ENCODE data around the gene SMCP.

Gene SMCP

GRCh38 chr1:152886758-152887409 is 8.8 kb downstream of the SMCP start:
- Histone ChIP-seq H3K27me3 (ENCODE audit: control insufficient read depth in 1 of 2, insufficient read depth in 2 of 2, low read length in 2 of 2) (no peaks in the 10 kb centered on the region), H3K4me3 (ENCODE audit: low read depth in 1 of 2, low read length in 2 of 2) (no peak overlapping the region), H3K36me3 (ENCODE audit: insufficient read depth, low read length) (no peaks in the 10 kb centered on the region), H3K9me3 (ENCODE audit: low read length) (no peaks in the 10 kb centered on the region), H3K27ac (ENCODE audit: low read depth, low read length) (no peak overlapping the region), H3K9ac (ENCODE audit: low read length) (no peak overlapping the region), H3K4me1 (ENCODE audit: insufficient read depth, low read length) (peaks cover 5% of the 10 kb centered on the region)

- Histone ChIP-seq H3K9ac (ENCODE audit: low read length) (no peak overlapping the region), H3K4me3 (ENCODE audit: low read depth in 1 of 2, low read length in 2 of 2) (no peak overlapping the region), H3K27me3 (ENCODE audit: control insufficient read depth in 1 of 2, insufficient read depth in 2 of 2, low read length in 2 of 2) (no peaks in the 10 kb centered on the region), H3K27ac (ENCODE audit: low read depth, low read length) (no peak overlapping the region), H3K36me3 (ENCODE audit: insufficient read depth, low read length) (no peaks in the 10 kb centered on the region), H3K9me3 (ENCODE audit: low read length) (no peaks in the 10 kb centered on the region), H3K4me1 (ENCODE audit: insufficient read depth, low read length) (peaks cover 5% of the 10 kb centered on the region)
Observed at GRCh38 chr1:152888126-152888525, 10.0 kb downstream of the SMCP start.

GRCh38 chr1:152899027-152899426 is 20.9 kb downstream of the SMCP start:
- no peak overlapping the region for H3K27ac ChIP-seq (ENCODE audit: low read depth, low read length)
- H3K27me3 ChIP-seq (ENCODE audit: control insufficient read depth in 1 of 2, insufficient read depth in 2 of 2, low read length in 2 of 2) = no peaks in the 10 kb centered on the region
- H3K9me3 ChIP-seq (ENCODE audit: low read length) = no peaks in the 10 kb centered on the region
- peaks cover 4% of the 10 kb centered on the region for H3K4me1 ChIP-seq (ENCODE audit: insufficient read depth, low read length)
- no peak overlapping the region for H3K9ac ChIP-seq (ENCODE audit: low read length)
- H3K36me3 ChIP-seq (ENCODE audit: insufficient read depth, low read length) = no peaks in the 10 kb centered on the region
- H3K4me3 ChIP-seq (ENCODE audit: low read depth in 1 of 2, low read length in 2 of 2) = no peak overlapping the region

- H3K9ac ChIP-seq (ENCODE audit: low read length) = no peak overlapping the region
- no peaks in the 10 kb centered on the region for H3K36me3 ChIP-seq (ENCODE audit: insufficient read depth, low read length)
- H3K9me3 ChIP-seq (ENCODE audit: low read length) = no peaks in the 10 kb centered on the region
- H3K4me3 ChIP-seq (ENCODE audit: low read depth in 1 of 2, low read length in 2 of 2) = no peak overlapping the region
- no peak overlapping the region for H3K27ac ChIP-seq (ENCODE audit: low read depth, low read length)
- peaks cover 4% of the 10 kb centered on the region for H3K4me1 ChIP-seq (ENCODE audit: insufficient read depth, low read length)
- no peaks in the 10 kb centered on the region for H3K27me3 ChIP-seq (ENCODE audit: control insufficient read depth in 1 of 2, insufficient read depth in 2 of 2, low read length in 2 of 2)
Observed at GRCh38 chr1:152899883-152900282, 21.8 kb downstream of the SMCP start.

- H3K9ac ChIP-seq (ENCODE audit: low read length) = no peak overlapping the region
- no peaks in the 10 kb centered on the region for H3K36me3 ChIP-seq (ENCODE audit: insufficient read depth, low read length)
- H3K27ac ChIP-seq (ENCODE audit: low read depth, low read length) = no peak overlapping the region
- H3K4me3 ChIP-seq (ENCODE audit: low read depth in 1 of 2, low read length in 2 of 2) = no peak overlapping the region
- H3K27me3 ChIP-seq (ENCODE audit: control insufficient read depth in 1 of 2, insufficient read depth in 2 of 2, low read length in 2 of 2) = no peaks in the 10 kb centered on the region
- H3K9me3 ChIP-seq (ENCODE audit: low read length) = no peaks in the 10 kb centered on the region
- H3K4me1 ChIP-seq (ENCODE audit: insufficient read depth, low read length) = no peaks in the 10 kb centered on the region
Observed at GRCh38 chr1:152901631-152902030, 23.5 kb downstream of the SMCP start.

- Histone ChIP-seq H3K9me3 (ENCODE audit: low read length) (no peaks in the 10 kb centered on the region), H3K36me3 (ENCODE audit: insufficient read depth, low read length) (no peaks in the 10 kb centered on the region), H3K9ac (ENCODE audit: low read length) (no peak overlapping the region), H3K27ac (ENCODE audit: low read depth, low read length) (no peak overlapping the region), H3K4me1 (ENCODE audit: insufficient read depth, low read length) (no peaks in the 10 kb centered on the region), H3K27me3 (ENCODE audit: control insufficient read depth in 1 of 2, insufficient read depth in 2 of 2, low read length in 2 of 2) (no peaks in the 10 kb centered on the region), H3K4me3 (ENCODE audit: low read depth in 1 of 2, low read length in 2 of 2) (no peak overlapping the region)
Observed at GRCh38 chr1:152902636-152903035, 24.5 kb downstream of the SMCP start.

- no peak overlapping the region for H3K27ac ChIP-seq (ENCODE audit: low read depth, low read length)
- H3K4me3 ChIP-seq (ENCODE audit: low read depth in 1 of 2, low read length in 2 of 2) = no peak overlapping the region
Observed at GRCh38 chr1:152904688-152905440, 26.7 kb downstream of the SMCP start.

GRCh38 chr1:152906023-152906565 is 28.0 kb downstream of the SMCP start:
- Histone ChIP-seq H3K27ac (ENCODE audit: low read depth, low read length) (no peak overlapping the region), H3K4me1 (ENCODE audit: insufficient read depth, low read length) (no peaks in the 10 kb centered on the region), H3K36me3 (ENCODE audit: insufficient read depth, low read length) (no peaks in the 10 kb centered on the region), H3K9me3 (ENCODE audit: low read length) (no peaks in the 10 kb centered on the region), H3K27me3 (ENCODE audit: control insufficient read depth in 1 of 2, insufficient read depth in 2 of 2, low read length in 2 of 2) (no peaks in the 10 kb centered on the region), H3K9ac (ENCODE audit: low read length) (no peak overlapping the region), H3K4me3 (ENCODE audit: low read depth in 1 of 2, low read length in 2 of 2) (no peak overlapping the region)

More at GRCh38 chr1:152904688-152905440, 26.7 kb downstream of the SMCP start:
- Histone ChIP-seq H3K4me1 (ENCODE audit: insufficient read depth, low read length) (no peaks in the 10 kb centered on the region), H3K9ac (ENCODE audit: low read length) (no peak overlapping the region), H3K36me3 (ENCODE audit: insufficient read depth, low read length) (no peaks in the 10 kb centered on the region), H3K9me3 (ENCODE audit: low read length) (no peaks in the 10 kb centered on the region), H3K27me3 (ENCODE audit: control insufficient read depth in 1 of 2, insufficient read depth in 2 of 2, low read length in 2 of 2) (no peaks in the 10 kb centered on the region)

GRCh38 chr1:152907686-152908601 is 29.8 kb downstream of the SMCP start, which contains the start of gene IVL:
Gene IVL (plus strand): TSS chr1:152908546. CDS start chr1:152909798, 1,252 bp downstream.
- no peak within 1 kb of the TSS for H3K9ac ChIP-seq (ENCODE audit: low read length)
- H3K9me3 ChIP-seq (ENCODE audit: low read length) = no peaks in the 10 kb centered on the region
- H3K36me3 ChIP-seq (ENCODE audit: insufficient read depth, low read length) = no peaks in the 10 kb centered on the region
- H3K4me3 ChIP-seq (ENCODE audit: low read depth in 1 of 2, low read length in 2 of 2) = no peak within 1 kb of the TSS
- H3K27me3 ChIP-seq (ENCODE audit: control insufficient read depth in 1 of 2, insufficient read depth in 2 of 2, low read length in 2 of 2) = no peaks in the 10 kb centered on the region
- no peaks in the 10 kb centered on the region for H3K4me1 ChIP-seq (ENCODE audit: insufficient read depth, low read length)
- no peak within 1 kb of the TSS for H3K27ac ChIP-seq (ENCODE audit: low read depth, low read length)

- no peaks in the 10 kb centered on the region for H3K9me3 ChIP-seq (ENCODE audit: low read length)
Observed at GRCh38 chr1:152909206-152909605, 31.1 kb downstream of the SMCP start.

GRCh38 chr1:152912471-152912870 is 34.3 kb downstream of the SMCP start:
- H3K9ac ChIP-seq (ENCODE audit: low read length) = no peak overlapping the region
- H3K27me3 ChIP-seq (ENCODE audit: control insufficient read depth in 1 of 2, insufficient read depth in 2 of 2, low read length in 2 of 2) = no peaks in the 10 kb centered on the region
- no peaks in the 10 kb centered on the region for H3K9me3 ChIP-seq (ENCODE audit: low read length)
- no peak overlapping the region for H3K4me3 ChIP-seq (ENCODE audit: low read depth in 1 of 2, low read length in 2 of 2)
- no peaks in the 10 kb centered on the region for H3K36me3 ChIP-seq (ENCODE audit: insufficient read depth, low read length)
- no peaks in the 10 kb centered on the region for H3K4me1 ChIP-seq (ENCODE audit: insufficient read depth, low read length)
- H3K27ac ChIP-seq (ENCODE audit: low read depth, low read length) = no peak overlapping the region

More at GRCh38 chr1:152909206-152909605, 31.1 kb downstream of the SMCP start:
- H3K4me3 ChIP-seq (ENCODE audit: low read depth in 1 of 2, low read length in 2 of 2) = no peak overlapping the region
- no peaks in the 10 kb centered on the region for H3K27me3 ChIP-seq (ENCODE audit: control insufficient read depth in 1 of 2, insufficient read depth in 2 of 2, low read length in 2 of 2)
- no peak overlapping the region for H3K27ac ChIP-seq (ENCODE audit: low read depth, low read length)
- no peak overlapping the region for H3K9ac ChIP-seq (ENCODE audit: low read length)
- H3K4me1 ChIP-seq (ENCODE audit: insufficient read depth, low read length) = no peaks in the 10 kb centered on the region
- H3K36me3 ChIP-seq (ENCODE audit: insufficient read depth, low read length) = no peaks in the 10 kb centered on the region

Measured in muscle layer of colon (tissue), 2 donors.